Neural progenitor cell (in vitro differentiated cells): ENCODE results near the gene GATA5.

ENCODE experiments used
- CTCF ChIP-seq: fragments of 200-600 bp; sonication (generic); IDR thresholded peaks from 2 replicates; pipeline ENCODE4 v1.5.1; 2017; ENCODE audit warnings: antibody characterized with exemption, mild to moderate bottlenecking
- EZH2phosphoT487 ChIP-seq: fragments of 200-600 bp; sonication (generic); IDR thresholded peaks from 2 replicates; pipeline ENCODE4 v1.6.1; 2017; ENCODE audit warnings: antibody characterized with exemption

GRCh38 chr20:62455929-62456328 lies 19.9 kb downstream of the GATA5 start:
- no peak for TF ChIP-seq CTCF
- no peak for TF ChIP-seq EZH2phosphoT487
